HepG2 (cell line): Measurements from ENCODE around the gene PPP2R5C. TPM values are rescaled to one million over a fixed set of nuclear protein-coding genes. Genes with fewer than 3 reads are reported as not detected.

Source experiments
- ATAD3A ChIP-seq: sonication (generic); formaldehyde crosslinking; IDR thresholded peaks from 2 replicates; pipeline ENCODE4 v1.4.0; 2020; ENCODE audit warnings: missing genetic modification reagents
- HMGXB3 ChIP-seq: sonication (generic); formaldehyde crosslinking; IDR thresholded peaks from 2 replicates; pipeline ENCODE4 v1.4.0; 2020; ENCODE audit warnings: missing genetic modification reagents, borderline replicate concordance
- IKZF1 ChIP-seq: fragments of 450-650 bp; IDR thresholded peaks from 2 replicates; pipeline ENCODE4 v1.7.1; 2016
- IRF2 ChIP-seq: IDR thresholded peaks from 2 replicates; pipeline ENCODE4 v1.6.1; 2018; ENCODE audit warnings: missing genetic modification reagents, missing compliant biosample characterization
- JUNB ChIP-seq: sonication (generic); formaldehyde crosslinking; IDR thresholded peaks from 2 replicates; pipeline ENCODE4 v1.8.0; 2022; ENCODE audit warnings: missing genetic modification reagents, mild to moderate bottlenecking, borderline replicate concordance
- KAT7 ChIP-seq: IDR thresholded peaks from 2 replicates; pipeline ENCODE4 v1.6.1; 2018; ENCODE audit warnings: borderline replicate concordance, missing compliant biosample characterization
- MBD4 ChIP-seq: IDR thresholded peaks from 2 replicates; pipeline ENCODE4 v1.6.1; 2012; ENCODE audit warnings: low read length, inconsistent platforms, borderline replicate concordance
- MED8 ChIP-seq: sonication (generic); formaldehyde crosslinking; IDR thresholded peaks from 2 replicates; pipeline ENCODE4 v1.8.1; 2023; ENCODE audit warnings: mild to moderate bottlenecking, missing genetic modification reagents; ENCODE audit not compliant: insufficient replicate concordance
- PATZ1 ChIP-seq: sonication (generic); formaldehyde crosslinking; IDR thresholded peaks from 2 replicates; pipeline ENCODE4 v1.4.0; 2020; ENCODE audit warnings: missing genetic modification reagents
- PPARG ChIP-seq: conservative IDR thresholded peaks from 2 replicates; pipeline ENCODE4 v1.6.1; 2016; ENCODE audit warnings: missing biosample characterization, missing genetic modification reagents
- SALL1 ChIP-seq: sonication (generic); formaldehyde crosslinking; IDR thresholded peaks from 2 replicates; pipeline ENCODE4 v1.8.0; 2022; ENCODE audit warnings: mild to moderate bottlenecking, missing genetic modification reagents
- ZNF138 ChIP-seq: sonication (generic); formaldehyde crosslinking; IDR thresholded peaks from 2 replicates; pipeline ENCODE4 v1.5.0; 2020; ENCODE audit warnings: mild to moderate bottlenecking, low read depth, missing genetic modification reagents
- ZNF30 ChIP-seq: sonication (generic); formaldehyde crosslinking; IDR thresholded peaks from 2 replicates; pipeline ENCODE4 v1.5.0; 2020; ENCODE audit warnings: mild to moderate bottlenecking, missing genetic modification reagents
- ZNF530 ChIP-seq: sonication (generic); formaldehyde crosslinking; IDR thresholded peaks from 2 replicates; pipeline ENCODE4 v1.5.0; 2020; ENCODE audit warnings: low read depth, mild to moderate bottlenecking, missing genetic modification reagents
- ZNF775 ChIP-seq: sonication (generic); formaldehyde crosslinking; IDR thresholded peaks from 2 replicates; pipeline ENCODE4 v1.4.0; 2020; ENCODE audit warnings: missing genetic modification reagents, mild to moderate bottlenecking, moderate library complexity, borderline replicate concordance
- polyA plus RNA-seq, 8 experiments: library from polyadenylated mRNA; depleted of rRNA in 3 of 8; stranded (reverse) in 7 of 8; unstranded in 1 of 8; fragments of >200 nt; fragmentation: Illumina TruSeq in 4 of 8; extraction: Trizol in 4 of 8; gene quantifications; 2 replicates each; pipeline versions ENCODE4 v1.2.1 to v1.2.3, GENCODE V29; 2011 to 2016; ENCODE audit warnings: low read depth in 4 of 8, missing spikeins in 1 of 8, mixed read lengths in 1 of 8; ENCODE audit not compliant: insufficient read depth in 1 of 8
- total RNA-seq, 5 experiments: library from RNA; depleted of rRNA; stranded (reverse); fragments of >200 nt; fragmentation: Illumina TruSeq; extraction: Trizol; gene quantifications; 2 replicates each; pipeline ENCODE4 v1.2.3, GENCODE V29; 2016; ENCODE audit warnings: low read depth in 1 of 5
- TF ChIP-seq, protein P1 (sequence below): IDR thresholded peaks from 2 replicates; pipeline ENCODE4 v1.6.1; 2018; ENCODE audit warnings: missing genetic modification reagents, mild to moderate bottlenecking, missing compliant biosample characterization
- TF ChIP-seq, protein P2 (sequence below): sonication (generic); formaldehyde crosslinking; IDR thresholded peaks from 2 replicates; pipeline ENCODE4 v1.8.0; 2022; ENCODE audit warnings: missing genetic modification reagents, low read depth, mild to moderate bottlenecking, borderline replicate concordance
- TF ChIP-seq, protein P3 (sequence below): sonication (generic); formaldehyde crosslinking; IDR thresholded peaks from 2 replicates; pipeline ENCODE4 v1.5.0; 2020; ENCODE audit warnings: missing genetic modification reagents
- TF ChIP-seq, protein P4 (sequence below): fragments of 450-650 bp; IDR thresholded peaks from 2 replicates; pipeline ENCODE4 v1.6.1; 2017

The PPP2R5C gene
- total and polyA plus RNA-seq, 2 of the 13 experiments (the other 11 are each of a cell fraction or from before 2014, with no cell fraction given) = 74.3 to 78.5 TPM

DNA sequence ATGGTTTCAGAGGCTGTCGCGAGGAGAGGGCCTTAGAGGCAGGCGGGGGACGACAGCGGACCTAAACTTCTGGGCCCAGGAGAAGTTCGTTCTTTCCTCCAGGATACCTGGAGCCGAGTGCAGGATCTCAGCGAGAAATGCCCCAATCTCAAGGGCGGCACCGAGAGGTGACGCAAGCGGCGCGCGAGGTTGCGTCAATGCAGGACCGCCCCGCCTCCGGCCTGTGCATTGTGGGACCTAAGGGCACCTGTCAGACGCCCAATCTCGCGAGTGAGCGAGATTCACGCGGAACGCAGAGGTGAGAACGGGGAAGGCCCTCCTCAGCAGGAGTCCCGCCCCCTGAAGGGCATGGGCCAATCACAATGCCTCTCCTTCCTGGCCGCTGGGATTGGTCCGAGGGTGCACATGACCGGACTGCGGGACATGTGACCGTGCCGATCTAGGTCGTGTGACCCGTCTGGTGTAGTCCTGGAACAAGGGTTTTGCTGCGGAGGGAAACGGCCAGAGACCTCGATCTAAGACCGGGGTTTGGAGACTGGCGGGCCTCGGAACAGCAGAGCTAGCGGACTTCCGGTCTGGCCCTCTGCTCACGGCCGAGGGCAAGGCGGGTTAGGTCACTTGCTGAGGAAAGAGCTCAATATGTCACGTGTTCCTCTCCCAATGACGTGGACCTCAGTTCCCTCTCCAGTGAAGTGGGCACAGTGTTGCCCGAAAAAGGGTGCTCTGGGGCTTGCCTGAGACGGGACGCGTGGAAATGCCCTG lies 186.6 kb downstream of the PPP2R5C start (continued):
- TF ChIP-seq ZNF30 (CRISPR knock-in tag) = no peak
- TF ChIP-seq IRF2 (CRISPR knock-in tag) = peak; percentile 98
- TF ChIP-seq, protein P1, sequence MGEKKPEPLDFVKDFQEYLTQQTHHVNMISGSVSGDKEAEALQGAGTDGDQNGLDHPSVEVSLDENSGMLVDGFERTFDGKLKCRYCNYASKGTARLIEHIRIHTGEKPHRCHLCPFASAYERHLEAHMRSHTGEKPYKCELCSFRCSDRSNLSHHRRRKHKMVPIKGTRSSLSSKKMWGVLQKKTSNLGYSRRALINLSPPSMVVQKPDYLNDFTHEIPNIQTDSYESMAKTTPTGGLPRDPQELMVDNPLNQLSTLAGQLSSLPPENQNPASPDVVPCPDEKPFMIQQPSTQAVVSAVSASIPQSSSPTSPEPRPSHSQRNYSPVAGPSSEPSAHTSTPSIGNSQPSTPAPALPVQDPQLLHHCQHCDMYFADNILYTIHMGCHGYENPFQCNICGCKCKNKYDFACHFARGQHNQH = peak; percentile 92; the same call in 1 of the 2 replicates
- TF ChIP-seq, protein P2, sequence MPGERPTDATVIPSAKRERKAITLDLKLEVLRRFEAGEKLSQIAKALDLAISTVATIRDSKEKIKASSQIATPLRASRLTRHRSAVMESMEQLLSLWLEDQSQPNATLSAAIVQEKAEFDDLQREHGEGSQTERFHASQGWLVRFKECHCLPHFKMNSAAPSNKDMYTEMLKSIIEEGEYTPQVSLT (CRISPR knock-in tag) = no peak
- no peak for TF ChIP-seq ZNF530 (CRISPR knock-in tag)
- no peak for TF ChIP-seq MBD4
- TF ChIP-seq KAT7 (CRISPR knock-in tag) = no peak
- peak; percentile 68; the same call in 1 of the 2 replicates for TF ChIP-seq PPARG
- peak; percentile 58 for TF ChIP-seq MED8
- TF ChIP-seq, protein P3, sequence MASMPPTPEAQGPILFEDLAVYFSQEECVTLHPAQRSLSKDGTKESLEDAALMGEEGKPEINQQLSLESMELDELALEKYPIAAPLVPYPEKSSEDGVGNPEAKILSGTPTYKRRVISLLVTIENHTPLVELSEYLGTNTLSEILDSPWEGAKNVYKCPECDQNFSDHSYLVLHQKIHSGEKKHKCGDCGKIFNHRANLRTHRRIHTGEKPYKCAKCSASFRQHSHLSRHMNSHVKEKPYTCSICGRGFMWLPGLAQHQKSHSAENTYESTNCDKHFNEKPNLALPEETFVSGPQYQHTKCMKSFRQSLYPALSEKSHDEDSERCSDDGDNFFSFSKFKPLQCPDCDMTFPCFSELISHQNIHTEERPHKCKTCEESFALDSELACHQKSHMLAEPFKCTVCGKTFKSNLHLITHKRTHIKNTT = 0 out of 2 replicates have a peak, but pooled peaks have one; percentile 54
- TF ChIP-seq ZNF138 = 0 out of 2 replicates have a peak, but pooled peaks have one; percentile 70
- peak; percentile 46; the same call in 1 of the 2 replicates for TF ChIP-seq PATZ1 (CRISPR knock-in tag)
- TF ChIP-seq HMGXB3 (CRISPR knock-in tag) = peak; percentile 100
- no peak for TF ChIP-seq ATAD3A (CRISPR knock-in tag)
- no peak for TF ChIP-seq IKZF1
- no peak for TF ChIP-seq JUNB (CRISPR knock-in tag)
- peak; percentile 87 for TF ChIP-seq SALL1 (CRISPR knock-in tag)
- TF ChIP-seq, protein P4, sequence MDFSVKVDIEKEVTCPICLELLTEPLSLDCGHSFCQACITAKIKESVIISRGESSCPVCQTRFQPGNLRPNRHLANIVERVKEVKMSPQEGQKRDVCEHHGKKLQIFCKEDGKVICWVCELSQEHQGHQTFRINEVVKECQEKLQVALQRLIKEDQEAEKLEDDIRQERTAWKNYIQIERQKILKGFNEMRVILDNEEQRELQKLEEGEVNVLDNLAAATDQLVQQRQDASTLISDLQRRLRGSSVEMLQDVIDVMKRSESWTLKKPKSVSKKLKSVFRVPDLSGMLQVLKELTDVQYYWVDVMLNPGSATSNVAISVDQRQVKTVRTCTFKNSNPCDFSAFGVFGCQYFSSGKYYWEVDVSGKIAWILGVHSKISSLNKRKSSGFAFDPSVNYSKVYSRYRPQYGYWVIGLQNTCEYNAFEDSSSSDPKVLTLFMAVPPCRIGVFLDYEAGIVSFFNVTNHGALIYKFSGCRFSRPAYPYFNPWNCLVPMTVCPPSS = no peak
- no peak for TF ChIP-seq ZNF775 (CRISPR knock-in tag)
